Upper lobe of left lung (tissue), 6 donors: ENCODE data around the gene CD8A. TPM values are rescaled to one million over a fixed set of nuclear protein-coding genes. Genes with fewer than 3 reads are reported as not detected.

Experiments used
- ATAC-seq, 2 donors: fragments of 200-7000 bp; cut with Tn5 transposase; one replicate each; pipeline ENCODE4 v1.9.1; 2022; ENCODE audit warnings: mild to moderate bottlenecking in 2 of 2, moderate library complexity in 2 of 2; ENCODE audit not compliant: low FRiP score in 2 of 2
- DNase-seq, 2 donors: peaks; one replicate each; pipeline ENCODE4 v3.0.0-alpha.2; 2019 to 2020
- H3K27ac ChIP-seq, 4 donors: fragments of 200-600 bp; sonication (generic); one replicate each; pipeline ENCODE4 v1.5.1; 2016 to 2019
- H3K27me3 ChIP-seq, 4 donors: fragments of 200-600 bp; sonication (generic); one replicate each; pipeline ENCODE4 v1.5.1; 2017 to 2019
- H3K36me3 ChIP-seq, 4 donors: fragments of 200-600 bp; sonication (generic); one replicate each; pipeline ENCODE4 v1.5.1; 2016 to 2019
- H3K4me1 ChIP-seq, 4 donors: fragments of 200-600 bp; sonication (generic); one replicate each; pipeline ENCODE4 v1.5.1; 2018 to 2019
- H3K4me3 ChIP-seq, 4 donors: fragments of 200-600 bp; sonication (generic); one replicate each; pipeline ENCODE4 v1.5.1; 2017 to 2019; ENCODE audit warnings: mild to moderate bottlenecking in 2 of 4, moderate library complexity in 1 of 4
- H3K9me3 ChIP-seq, 4 donors: fragments of 200-600 bp; sonication (generic); one replicate each; pipeline ENCODE4 v1.5.1; 2018 to 2019
- EP300 ChIP-seq, 4 donors: sonication (generic); formaldehyde crosslinking; IDR thresholded peaks; one replicate each; pipeline ENCODE4 v1.5.1; 2017; ENCODE audit warnings: antibody characterized with exemption in 4 of 4, control low read depth in 2 of 4
- POLR2A ChIP-seq, 4 donors: fragments of 450-650 bp; IDR thresholded peaks; one replicate each; pipeline ENCODE4 v1.5.1; 2016 to 2017; ENCODE audit warnings: antibody characterized with exemption in 4 of 4, mild to moderate bottlenecking in 2 of 4
- POLR2AphosphoS5 ChIP-seq, 2 donors: sonication (generic); formaldehyde crosslinking; IDR thresholded peaks; one replicate each; pipeline ENCODE4 v1.5.1; 2017; ENCODE audit warnings: antibody characterized with exemption in 2 of 2
- WGBS, 2 donors: methylation state at CpG; one replicate each; pipeline ENCODE4 v1.1.5; 2017 to 2018; 5-methylcytosine and 5-hydroxymethylcytosine counted together
- total RNA-seq, 6 donors: library from RNA; depleted of rRNA in 4 of 6; stranded (reverse); fragments of >200 nt in 4 of 6; gene quantifications; one replicate each; pipeline versions ENCODE4 v1.1.0 to v1.2.1, GENCODE V29; 2016 to 2021
- TF ChIP-seq, protein P1 (sequence below), 6 experiments: fragments of 450-650 bp in 4 of 6; fragments of 200-600 bp in 2 of 6; sonication (generic) in 2 of 6; IDR thresholded peaks; one replicate each; pipeline ENCODE4 v1.5.1; 2016 to 2019; ENCODE audit warnings: antibody characterized with exemption in 6 of 6
- donor health status: DM: no; HTN: no; CAD: no; lungs with moderate emphysema.
- donor health status: DM: no; HTN: yes; CAD: no; lungs with severe emphysema.

The CD8A gene
- total RNA-seq, 6 donors from 2014 or later: 4.1 to 5.6 (median 4.7) TPM

DNA sequence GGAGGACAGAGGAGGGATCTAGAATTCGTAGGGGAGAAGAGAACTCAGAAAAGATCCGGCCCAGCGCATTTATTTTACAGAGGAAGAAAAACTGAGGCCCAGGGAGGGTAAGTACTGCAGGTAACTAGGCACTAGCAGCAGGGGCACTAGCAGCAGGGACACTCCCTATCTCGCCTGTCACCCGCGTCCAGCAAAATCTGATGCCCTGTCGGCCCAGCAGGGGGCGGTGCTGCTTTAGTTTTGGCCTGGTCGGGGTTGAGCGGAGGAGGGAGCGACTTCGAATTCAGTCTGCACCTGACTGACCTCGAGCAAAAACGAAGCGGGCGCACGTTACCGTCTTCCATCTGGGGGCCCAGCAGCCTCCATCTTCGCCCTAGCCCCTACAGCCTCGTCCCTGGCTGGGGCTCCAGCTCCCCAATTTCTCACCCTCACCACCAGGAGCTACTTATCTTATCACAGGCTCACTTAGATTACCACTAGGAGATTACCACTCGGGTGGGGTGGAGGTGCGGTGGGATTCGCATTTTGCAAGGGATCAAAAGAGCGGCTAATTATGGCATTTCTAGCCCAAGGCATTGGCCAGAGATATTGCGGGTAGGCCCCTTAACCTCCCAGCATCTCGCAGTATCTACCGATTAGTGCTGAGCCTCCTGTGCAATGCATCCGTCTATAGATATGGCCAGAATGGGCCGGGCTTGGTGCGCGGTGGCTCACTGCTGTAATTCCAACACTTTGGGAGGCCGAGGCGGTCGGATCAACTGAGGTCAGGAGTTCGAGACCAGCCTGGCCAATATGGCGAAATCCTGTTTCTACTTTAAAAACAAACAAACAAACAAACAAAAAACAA lies 17.8 kb upstream of the CD8A start:
- H3K27ac ChIP-seq: peak overlapping the region in 1 of 4 donors; percentile 52
- peak; percentile 95 to 97 for ATAC-seq
- peak overlapping the region in 3 of 4 donors; percentile 30 to 48 (median 48) for H3K4me3 ChIP-seq
- peak; percentile 89 to 93 for DNase-seq
- no peaks in the 10 kb centered on the region for H3K9me3 ChIP-seq
- TF ChIP-seq, protein P1, sequence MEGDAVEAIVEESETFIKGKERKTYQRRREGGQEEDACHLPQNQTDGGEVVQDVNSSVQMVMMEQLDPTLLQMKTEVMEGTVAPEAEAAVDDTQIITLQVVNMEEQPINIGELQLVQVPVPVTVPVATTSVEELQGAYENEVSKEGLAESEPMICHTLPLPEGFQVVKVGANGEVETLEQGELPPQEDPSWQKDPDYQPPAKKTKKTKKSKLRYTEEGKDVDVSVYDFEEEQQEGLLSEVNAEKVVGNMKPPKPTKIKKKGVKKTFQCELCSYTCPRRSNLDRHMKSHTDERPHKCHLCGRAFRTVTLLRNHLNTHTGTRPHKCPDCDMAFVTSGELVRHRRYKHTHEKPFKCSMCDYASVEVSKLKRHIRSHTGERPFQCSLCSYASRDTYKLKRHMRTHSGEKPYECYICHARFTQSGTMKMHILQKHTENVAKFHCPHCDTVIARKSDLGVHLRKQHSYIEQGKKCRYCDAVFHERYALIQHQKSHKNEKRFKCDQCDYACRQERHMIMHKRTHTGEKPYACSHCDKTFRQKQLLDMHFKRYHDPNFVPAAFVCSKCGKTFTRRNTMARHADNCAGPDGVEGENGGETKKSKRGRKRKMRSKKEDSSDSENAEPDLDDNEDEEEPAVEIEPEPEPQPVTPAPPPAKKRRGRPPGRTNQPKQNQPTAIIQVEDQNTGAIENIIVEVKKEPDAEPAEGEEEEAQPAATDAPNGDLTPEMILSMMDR (IDR thresholded peaks at IDR 0.05): peak; percentile 80 to 95 (median 91)
- no peak for TF ChIP-seq EP300 (IDR thresholded peaks at IDR 0.05)
- 16 to 22% methylated on average over 23 to 36 of the region's 36 CpGs for WGBS, 2 donors
- H3K36me3 ChIP-seq: no peaks in the 10 kb centered on the region
- H3K27me3 ChIP-seq: peaks cover 0 to 23% (median 13%) of the 10 kb centered on the region in 4 donors
- H3K4me1 ChIP-seq: peaks cover 22 to 29% (median 24%) of the 10 kb centered on the region in 4 donors

DNA sequence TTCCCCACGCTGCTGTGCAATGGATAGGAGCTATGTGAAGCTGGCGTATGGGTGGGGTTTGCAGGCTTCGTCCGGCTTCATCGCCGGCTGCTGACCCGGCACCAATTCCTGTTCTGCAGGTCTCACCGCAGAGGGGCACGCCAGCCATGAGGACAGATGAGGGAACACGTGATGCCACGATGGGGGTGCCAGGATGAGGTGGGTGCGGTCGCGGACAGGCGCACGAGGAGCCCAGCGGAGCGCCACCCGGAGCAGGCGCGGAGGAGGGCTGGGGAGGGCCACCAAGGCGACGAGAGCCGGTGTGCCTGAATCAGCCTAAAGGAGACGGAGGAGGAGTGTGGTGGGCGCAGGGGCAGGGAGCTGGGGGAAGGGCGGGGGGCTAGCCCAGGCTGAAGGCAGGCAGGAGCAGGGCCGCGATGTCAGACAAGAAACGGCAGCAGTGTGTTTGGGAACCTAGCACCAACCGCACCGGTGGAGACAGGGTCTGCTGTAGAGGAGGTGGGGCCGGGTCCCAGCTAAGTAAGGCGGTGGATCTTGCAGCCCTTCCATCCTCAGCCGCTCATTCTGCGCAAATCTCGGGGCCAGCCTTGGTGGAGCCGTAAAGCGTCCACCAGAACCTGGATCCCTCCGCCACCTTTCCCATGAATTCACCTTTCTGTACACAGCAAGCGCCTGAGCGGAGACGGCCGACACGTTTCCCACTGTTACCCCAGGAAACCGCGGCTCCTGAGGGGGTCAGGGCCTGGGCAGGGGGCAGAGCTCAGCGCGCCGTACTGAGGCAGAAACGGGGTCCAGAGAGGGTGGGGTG lies 17.0 kb upstream of the CD8A start:
- Histone ChIP-seq H3K27ac (peak overlapping the region in 1 of 4 donors; percentile 52), H3K9me3 (no peaks in the 10 kb centered on the region), H3K36me3 (no peaks in the 10 kb centered on the region), H3K27me3 (peaks cover 0 to 23% (median 13%) of the 10 kb centered on the region in 4 donors), H3K4me3 (peak overlapping the region; percentile 14 to 48 (median 39)), H3K4me1 (peaks cover 22 to 29% (median 24%) of the 10 kb centered on the region in 4 donors)
- DNase-seq (peak; percentile 59 to 86), ATAC-seq (peak; percentile 61 to 75)
- no peak for TF ChIP-seq EP300 (IDR thresholded peaks at IDR 0.05)
- no peak for TF ChIP-seq POLR2A (IDR thresholded peaks at IDR 0.05)
- TF ChIP-seq, protein P1 (IDR thresholded peaks at IDR 0.05): no peak
- TF ChIP-seq POLR2AphosphoS5 (IDR thresholded peaks at IDR 0.05): no peak
- 1 to 2% methylated on average over 25 to 50 of the region's 51 CpGs for WGBS, 2 donors

DNA sequence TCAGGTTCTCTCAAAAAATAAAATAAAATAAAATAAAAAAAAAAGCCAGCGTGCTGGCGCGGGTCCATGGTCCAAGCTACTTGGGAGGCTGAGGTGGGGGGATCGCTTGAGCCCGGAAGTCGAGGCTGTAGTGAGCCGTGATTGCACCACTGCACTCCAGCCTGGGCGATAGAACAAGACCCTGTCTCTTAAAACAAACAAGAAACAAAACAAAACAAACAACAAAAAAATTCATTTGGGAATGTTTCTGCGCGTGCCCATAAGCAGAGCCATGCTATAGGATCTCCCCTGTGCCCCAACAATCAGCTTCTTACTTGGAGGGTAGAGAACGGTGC lies 16.4 kb upstream of the CD8A start:
- Histone ChIP-seq H3K9me3 (no peaks in the 10 kb centered on the region), H3K27me3 (peaks cover 0 to 23% (median 13%) of the 10 kb centered on the region in 4 donors), H3K4me3 (peak overlapping the region in 3 of 4 donors; percentile 30 to 48 (median 48)), H3K36me3 (no peaks in the 10 kb centered on the region), H3K27ac (peak overlapping the region in 1 of 4 donors; percentile 52), H3K4me1 (peaks cover 22 to 29% (median 24%) of the 10 kb centered on the region in 4 donors)
- WGBS, 2 donors: 35 to 42% methylated on average over 11 of the region's 11 CpGs
- TF ChIP-seq, protein P1 (IDR thresholded peaks at IDR 0.05): no peak
- no peak for TF ChIP-seq POLR2A (IDR thresholded peaks at IDR 0.05)
- no peak for TF ChIP-seq EP300 (IDR thresholded peaks at IDR 0.05)
- TF ChIP-seq POLR2AphosphoS5 (IDR thresholded peaks at IDR 0.05): no peak
- DNase-seq: no peak
- no peak for ATAC-seq

DNA sequence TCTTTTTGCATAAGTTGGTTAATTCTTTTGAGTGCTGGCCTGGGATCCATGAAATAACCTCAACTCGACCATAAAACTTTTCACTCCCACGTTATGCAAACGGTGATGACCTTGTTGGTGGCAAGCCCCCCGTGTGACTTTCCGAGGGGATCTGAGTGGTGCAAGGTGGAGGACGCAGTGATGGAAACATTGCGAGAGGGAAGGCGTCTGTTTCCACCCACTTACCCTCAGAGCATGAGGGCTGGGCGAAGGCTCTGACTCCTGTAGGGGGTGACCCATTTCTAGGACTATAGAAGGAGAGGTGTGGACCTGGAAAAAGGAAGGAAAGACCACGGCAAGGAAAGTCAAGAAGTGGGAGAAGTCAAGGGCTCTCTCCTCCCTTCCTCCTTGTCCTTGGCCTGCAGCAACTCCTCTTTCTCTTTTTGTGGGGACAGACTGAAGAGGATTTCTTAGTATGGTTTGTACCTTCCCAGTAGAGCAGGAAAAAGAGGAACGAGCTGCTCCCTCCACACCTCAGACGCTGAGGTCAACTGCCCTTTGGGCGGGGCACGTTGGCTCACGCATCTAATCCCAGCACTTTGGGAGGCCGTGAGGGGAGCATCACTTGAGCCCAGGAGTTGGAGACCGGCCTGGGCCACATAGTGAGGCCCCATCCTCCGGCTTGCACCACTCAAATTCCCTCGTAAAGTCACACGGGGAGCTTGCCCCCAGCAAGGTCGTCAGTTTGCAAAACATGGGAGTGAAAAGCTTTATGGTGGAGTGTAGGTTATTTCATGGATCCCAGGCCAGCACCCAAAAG lies 15.5 kb upstream of the CD8A start:
- Histone ChIP-seq H3K27ac (no peak overlapping the region), H3K36me3 (no peaks in the 10 kb centered on the region), H3K4me3 (no peak overlapping the region), H3K4me1 (peaks cover 22 to 29% (median 24%) of the 10 kb centered on the region in 4 donors), H3K27me3 (peaks cover 0 to 23% (median 13%) of the 10 kb centered on the region in 4 donors), H3K9me3 (no peaks in the 10 kb centered on the region)
- DNase-seq: peak in 1 of 2 donors; percentile 24
- no peak for ATAC-seq
- 84 to 86% methylated on average over 19 to 21 of the region's 21 CpGs for WGBS, 2 donors
- TF ChIP-seq, protein P1 (IDR thresholded peaks at IDR 0.05): no peak
- TF ChIP-seq POLR2A (IDR thresholded peaks at IDR 0.05): no peak
- TF ChIP-seq EP300 (IDR thresholded peaks at IDR 0.05): no peak
- no peak for TF ChIP-seq POLR2AphosphoS5 (IDR thresholded peaks at IDR 0.05)
